K562 (cell line): ENCODE measurements around the gene FKBP1B. TPM values are rescaled to one million over a fixed set of nuclear protein-coding genes. Genes with fewer than 3 reads are reported as not detected.
A peak's percentile ranks its signal among the peaks of the same experiment; 100 is the strongest.

Experiments
- ATAC-seq: fragments of 200-7000 bp; cut with Tn5 transposase; 3 replicates; pipeline ENCODE4 v1.9.1; 2020; ENCODE audit warnings: moderate library complexity
- BruUV-seq: library from RNA; stranded (reverse); fragments of 400-500 nt; replicated peaks from 2 replicates; lab custom pipeline; 2021; lab: Mats Ljungman, UMichigan
- CTCF ChIA-PET: fragments of 300-600 bp; formaldehyde crosslinking; extraction: SDS; loops from one replicate; lab custom pipeline; 2021; ENCODE audit warnings: low intra/inter-chr PET ratio; lab: Yijun Ruan, JAX
- POLR2A ChIA-PET: fragments of 300-600, 350-650 bp; sonication (Branson Sonifier 250); formaldehyde crosslinking; extraction: SDS; loops from one replicate; lab custom pipeline; 2021; ENCODE audit warnings: antibody characterized with exemption, inconsistent platforms; lab: Yijun Ruan, JAX
- DNase-seq, 4 experiments: peaks; one replicate each; pipeline versions ENCODE4 v3.0.0 to v3.0.0-alpha.2; 2011 to 2018; ENCODE audit warnings: low spot score in 3 of 4, mixed read lengths in 3 of 4; ENCODE audit errors: extremely low read depth in 1 of 4
- FAIRE-seq: peaks from 2 replicates; lab custom pipeline; 2011; peaks lifted over from hg19 to GRCh38; lab: Jason Lieb, UNC
- H2AFZ ChIP-seq: 2 replicates; pipeline ENCODE4 v1.6.0; 2011; ENCODE audit warnings: low read depth, low read length, control low read depth, inconsistent platforms
- H3K27ac ChIP-seq: fragments of 200-600 bp; 3 replicates; pipeline ENCODE4 v1.8.0; 2011; ENCODE audit warnings: low read depth, mild to moderate bottlenecking, control low read depth, inconsistent platforms, low read length, moderate library complexity, mixed read lengths; ENCODE audit errors: extremely low read depth
- H3K27me3 ChIP-seq, 2 experiments: fragments of 300-600 bp in 1 of 2; 2 replicates in 1 of 2; 3 replicates in 1 of 2; pipeline versions ENCODE4 v1.6.0 to v1.8.0; 2011; ENCODE audit warnings: inconsistent platforms in 2 of 2, low read length in 2 of 2, mild to moderate bottlenecking in 1 of 2, mixed read lengths in 1 of 2, moderate library complexity in 1 of 2; ENCODE audit not compliant: control insufficient read depth in 2 of 2, insufficient read depth in 2 of 2
- H3K36me3 ChIP-seq: fragments of 300-600 bp; 3 replicates; pipeline ENCODE4 v1.8.0; 2011; ENCODE audit warnings: mild to moderate bottlenecking, low read length, inconsistent platforms; ENCODE audit not compliant: control insufficient read depth, insufficient read depth
- H3K4me1 ChIP-seq, 2 experiments: fragments of 200-600 bp in 1 of 2; replicated peaks in 1 of 2; 2 replicates in 1 of 2; 3 replicates in 1 of 2; pipeline versions ENCODE4 v1.5.1 to v1.8.0; 2011; ENCODE audit warnings: inconsistent platforms in 2 of 2, low read length in 2 of 2, mild to moderate bottlenecking in 1 of 2, mixed read lengths in 1 of 2, moderate library complexity in 1 of 2; ENCODE audit not compliant: control insufficient read depth in 2 of 2, insufficient read depth in 2 of 2
- H3K4me2 ChIP-seq: 2 replicates; pipeline ENCODE4 v1.6.1; 2011; ENCODE audit warnings: low read length, control low read depth, inconsistent platforms, mixed read lengths; ENCODE audit not compliant: insufficient read depth
- H3K4me3 ChIP-seq: fragments of 200-600 bp; sonication (generic), shearing (Covaris generic); 2 replicates; pipeline ENCODE4 v1.5.1; 2016; ENCODE audit warnings: control low read depth, inconsistent platforms
- H3K79me2 ChIP-seq: fragments of 200-600 bp; 3 replicates; pipeline ENCODE4 v1.8.0; 2011; ENCODE audit warnings: low read length, inconsistent platforms; ENCODE audit not compliant: control insufficient read depth, insufficient read depth
- H3K9ac ChIP-seq, 2 experiments: 2 replicates each; pipeline versions ENCODE4 v1.6.0 to v1.6.1; 2011; ENCODE audit warnings: low read depth in 2 of 2, low read length in 2 of 2, control low read depth in 1 of 2, inconsistent platforms in 1 of 2, mild to moderate bottlenecking in 1 of 2, mixed read lengths in 1 of 2; ENCODE audit not compliant: insufficient read depth in 1 of 2
- H3K9me1 ChIP-seq: one replicate; pipeline ENCODE4 v1.6.0; 2011; ENCODE audit warnings: inconsistent platforms, mild to moderate bottlenecking, low read length, moderate library complexity; ENCODE audit not compliant: control insufficient read depth, insufficient read depth
- H3K9me3 ChIP-seq: replicated peaks from 2 replicates; pipeline ENCODE4 v1.5.1; 2011; ENCODE audit warnings: low read depth, low read length, inconsistent platforms; ENCODE audit not compliant: control insufficient read depth, insufficient read depth
- H4K20me1 ChIP-seq: replicated peaks from 2 replicates; pipeline ENCODE4 v1.6.1; 2011; ENCODE audit warnings: low read length, inconsistent platforms, mixed read lengths; ENCODE audit not compliant: control insufficient read depth, insufficient read depth
- CCAR2 ChIP-seq: fragments of 200-400 bp; formaldehyde crosslinking; IDR thresholded peaks from 2 replicates; pipeline ENCODE4 v1.6.1; 2017; ENCODE audit warnings: mild to moderate bottlenecking, low read depth, low read length
- FOXK2 ChIP-seq, 2 experiments: fragments of 450-650 bp; IDR thresholded peaks in 1 of 2; conservative IDR thresholded peaks in 1 of 2; 2 replicates each; pipeline ENCODE4 v1.6.1; 2016; ENCODE audit warnings: low read depth in 2 of 2, mild to moderate bottlenecking in 1 of 2
- HIVEP1 ChIP-seq: fragments of 250-450 bp; sonication (Bioruptor Pico); IDR thresholded peaks from 2 replicates; pipeline ENCODE4 v1.4.0; 2020; ENCODE audit warnings: mild to moderate bottlenecking
- NR1H2 ChIP-seq: sonication (generic); formaldehyde crosslinking; IDR thresholded peaks from 2 replicates; pipeline ENCODE4 v1.4.0; 2020; ENCODE audit warnings: mild to moderate bottlenecking, missing genetic modification reagents
- NRF1 ChIP-seq, 2 experiments: fragments of 450-650 bp; IDR thresholded peaks in 1 of 2; conservative IDR thresholded peaks in 1 of 2; 2 replicates each; pipeline ENCODE4 v1.6.1; 2014; ENCODE audit warnings: mild to moderate bottlenecking in 2 of 2
- POLR2A ChIP-seq: fragments of 450-650 bp; conservative IDR thresholded peaks from 2 replicates; pipeline ENCODE4 v1.6.1; 2016
- RBFOX2 ChIP-seq: fragments of 200-400 bp; formaldehyde crosslinking; IDR thresholded peaks from 2 replicates; pipeline ENCODE4 v1.6.1; 2017; ENCODE audit warnings: low read depth, mild to moderate bottlenecking, low read length, moderate library complexity
- in situ Hi-C: fragments of 300-500 bp; cut with MboI; formaldehyde crosslinking; loops from 4 replicates; pipeline ENCODE4 v1.15.0; 2018; ENCODE audit warnings: inconsistent platforms, mixed read lengths
- intact Hi-C: fragments of 100-400 bp; cut with micrococcal nuclease; formaldehyde crosslinking; loops from 2 replicates; pipeline ENCODE4 v1.14.2; 2022
- polyA plus RNA-seq, 8 experiments: library from polyadenylated mRNA; depleted of rRNA in 4 of 8; stranded (reverse) in 5 of 8; unstranded in 3 of 8; fragments of >200 nt; fragmentation: Nextera tagmentation in 2 of 8; fragmentation: Illumina TruSeq in 1 of 8; extraction: Ambion mirVana in 2 of 8; extraction: Trizol in 1 of 8; gene quantifications; 2 replicates each; pipeline versions ENCODE4 v1.2.1 to v1.2.3, GENCODE V29; 2011 to 2014; ENCODE audit warnings: inconsistent platforms in 1 of 8, missing spikeins in 1 of 8
- total RNA-seq, 7 experiments: library from RNA; depleted of rRNA in 6 of 7; stranded (reverse); fragments of >200 nt in 6 of 7; fragmentation: Illumina TruSeq in 2 of 7; extraction: Trizol in 2 of 7; gene quantifications; 2 replicates each; pipeline versions ENCODE4 v1.2.1 to v1.2.3, GENCODE V29; 2011 to 2021; ENCODE audit warnings: low replicate concordance in 1 of 7
- TF ChIP-seq, protein P1 (sequence below): fragments of 200-800 bp; sonication (Bioruptor generic); IDR thresholded peaks from 2 replicates; pipeline ENCODE4 v1.6.1; 2017; ENCODE audit warnings: missing genetic modification characterization, missing compliant biosample characterization
- TF ChIP-seq, protein P2 (sequence below), 3 experiments: fragments of 200-800 bp in 1 of 3; fragments of 250-450 bp in 1 of 3; fragments of 450-650 bp in 1 of 3; sonication (Bioruptor Pico) in 1 of 3; sonication (Bioruptor generic) in 1 of 3; formaldehyde crosslinking in 1 of 3; IDR thresholded peaks; 2 replicates each; pipeline versions ENCODE4 v1.6.1 to v1.8.0; 2016 to 2022; ENCODE audit warnings: mild to moderate bottlenecking in 2 of 3, missing genetic modification characterization in 2 of 3, missing compliant biosample characterization in 1 of 3, moderate library complexity in 1 of 3

The FKBP1B gene
- total and polyA plus RNA-seq, 9 of the 15 experiments (the other 6 are each of a cell fraction or from before 2014, with no cell fraction given), result 0.58 to 9.4 (median 1.6) TPM

DNA sequence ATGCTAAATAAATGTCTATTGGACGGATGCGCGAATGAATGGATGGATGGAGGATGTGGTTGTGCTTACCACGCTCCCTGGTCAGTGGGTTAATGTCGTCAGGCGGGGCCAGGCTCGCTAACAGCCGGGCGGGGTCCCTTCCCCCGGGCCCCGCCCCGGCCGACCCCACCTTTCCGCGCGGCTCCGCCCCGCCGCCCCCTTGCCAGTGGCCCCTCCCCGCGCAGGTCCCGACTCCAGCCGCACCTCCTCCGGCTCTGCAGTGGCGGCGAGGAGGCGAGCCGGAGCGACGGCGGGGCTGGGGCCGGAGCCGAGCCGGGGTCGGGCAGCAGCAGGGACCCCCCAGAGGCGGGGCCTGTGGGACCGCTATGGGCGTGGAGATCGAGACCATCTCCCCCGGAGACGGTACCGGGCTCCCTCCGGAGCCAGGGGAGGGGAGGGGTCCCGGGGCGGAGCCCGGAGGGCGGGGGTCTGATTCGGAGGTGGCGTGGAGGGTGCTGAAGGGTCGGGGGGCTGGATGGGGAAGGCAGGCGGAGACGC lies at the start of gene FKBP1B (continued):
- TF ChIP-seq, protein P1, sequence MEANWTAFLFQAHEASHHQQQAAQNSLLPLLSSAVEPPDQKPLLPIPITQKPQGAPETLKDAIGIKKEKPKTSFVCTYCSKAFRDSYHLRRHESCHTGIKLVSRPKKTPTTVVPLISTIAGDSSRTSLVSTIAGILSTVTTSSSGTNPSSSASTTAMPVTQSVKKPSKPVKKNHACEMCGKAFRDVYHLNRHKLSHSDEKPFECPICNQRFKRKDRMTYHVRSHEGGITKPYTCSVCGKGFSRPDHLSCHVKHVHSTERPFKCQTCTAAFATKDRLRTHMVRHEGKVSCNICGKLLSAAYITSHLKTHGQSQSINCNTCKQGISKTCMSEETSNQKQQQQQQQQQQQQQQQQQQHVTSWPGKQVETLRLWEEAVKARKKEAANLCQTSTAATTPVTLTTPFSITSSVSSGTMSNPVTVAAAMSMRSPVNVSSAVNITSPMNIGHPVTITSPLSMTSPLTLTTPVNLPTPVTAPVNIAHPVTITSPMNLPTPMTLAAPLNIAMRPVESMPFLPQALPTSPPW (CRISPR knock-in tag), result peak; percentile 61
- TF ChIP-seq NRF1 (conservative IDR thresholded peaks at IDR 0.05 in 1 of 2, IDR thresholded peaks at IDR 0.05 in 1 of 2) (peak; percentile 55 to 57; a peak in 2 of 4 replicates), HIVEP1 (CRISPR knock-in tag) (no peak), POLR2A (0 out of 2 replicates have a peak, but pooled peaks have one; percentile 41), RBFOX2 (peak; percentile 39)

DNA sequence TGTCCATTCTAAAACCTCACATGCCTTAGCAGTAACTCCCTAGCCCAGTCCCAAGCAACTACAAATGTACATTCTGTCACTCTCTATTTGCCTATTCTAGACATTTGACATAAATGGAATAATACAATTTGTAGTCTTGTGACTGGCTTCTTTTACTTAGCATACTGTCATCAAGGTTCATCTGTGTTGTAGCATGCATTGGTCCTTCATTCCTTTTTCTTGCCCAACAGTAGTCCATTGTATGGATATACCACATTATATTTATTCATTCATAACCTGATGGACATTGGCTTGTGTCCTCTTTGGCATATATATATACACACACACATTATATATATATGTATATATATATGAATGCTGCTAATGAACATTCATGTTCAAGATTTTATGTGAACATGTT lies 41.8 kb upstream of the FKBP1B start:
- Histone ChIP-seq H3K4me1 (peaks cover 25 to 37% of the 10 kb centered on the region in 2 experiments), H3K36me3 (peaks cover 6% of the 10 kb centered on the region; the same call in 1 of the 3 replicates), H4K20me1 (no peaks in the 10 kb centered on the region), H3K79me2 (peaks cover 33% of the 10 kb centered on the region), H2AFZ (peak overlapping the region; percentile 60), H3K9me3 (no peaks in the 10 kb centered on the region), H3K9ac (no peak overlapping the region), H3K4me2 (no peak overlapping the region), H3K9me1 (no peaks in the 10 kb centered on the region), H3K4me3 (no peak overlapping the region), H3K27me3 (no peaks in the 10 kb centered on the region), H3K27ac (no peak overlapping the region)
- FAIRE-seq (no peak), ATAC-seq (no peak), DNase-seq (no peak)
- no TSS peak for BruUV-seq
- no peak for TF ChIP-seq NR1H2
- TF ChIP-seq, protein P2, sequence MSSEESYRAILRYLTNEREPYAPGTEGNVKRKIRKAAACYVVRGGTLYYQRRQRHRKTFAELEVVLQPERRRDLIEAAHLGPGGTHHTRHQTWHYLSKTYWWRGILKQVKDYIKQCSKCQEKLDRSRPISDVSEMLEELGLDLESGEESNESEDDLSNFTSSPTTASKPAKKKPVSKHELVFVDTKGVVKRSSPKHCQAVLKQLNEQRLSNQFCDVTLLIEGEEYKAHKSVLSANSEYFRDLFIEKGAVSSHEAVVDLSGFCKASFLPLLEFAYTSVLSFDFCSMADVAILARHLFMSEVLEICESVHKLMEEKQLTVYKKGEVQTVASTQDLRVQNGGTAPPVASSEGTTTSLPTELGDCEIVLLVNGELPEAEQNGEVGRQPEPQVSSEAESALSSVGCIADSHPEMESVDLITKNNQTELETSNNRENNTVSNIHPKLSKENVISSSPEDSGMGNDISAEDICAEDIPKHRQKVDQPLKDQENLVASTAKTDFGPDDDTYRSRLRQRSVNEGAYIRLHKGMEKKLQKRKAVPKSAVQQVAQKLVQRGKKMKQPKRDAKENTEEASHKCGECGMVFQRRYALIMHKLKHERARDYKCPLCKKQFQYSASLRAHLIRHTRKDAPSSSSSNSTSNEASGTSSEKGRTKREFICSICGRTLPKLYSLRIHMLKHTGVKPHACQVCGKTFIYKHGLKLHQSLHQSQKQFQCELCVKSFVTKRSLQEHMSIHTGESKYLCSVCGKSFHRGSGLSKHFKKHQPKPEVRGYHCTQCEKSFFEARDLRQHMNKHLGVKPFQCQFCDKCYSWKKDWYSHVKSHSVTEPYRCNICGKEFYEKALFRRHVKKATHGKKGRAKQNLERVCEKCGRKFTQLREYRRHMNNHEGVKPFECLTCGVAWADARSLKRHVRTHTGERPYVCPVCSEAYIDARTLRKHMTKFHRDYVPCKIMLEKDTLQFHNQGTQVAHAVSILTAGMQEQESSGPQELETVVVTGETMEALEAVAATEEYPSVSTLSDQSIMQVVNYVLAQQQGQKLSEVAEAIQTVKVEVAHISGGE (CRISPR knock-in tag; IDR thresholded peaks at IDR 0.05), result 0 out of 6 replicates have a peak, but pooled peaks of 1 of the 3 experiments have one; percentile 5
- 0 out of 4 replicates have a peak, but pooled peaks of 1 of the 2 experiments have one; percentile 9 for TF ChIP-seq FOXK2 (conservative IDR thresholded peaks at IDR 0.05 in 1 of 2, IDR thresholded peaks at IDR 0.05 in 1 of 2; ENCODE audit: low read depth in 2 of 2)
- no peak for TF ChIP-seq CCAR2
- CTCF ChIA-PET, result no interaction called here
- intact Hi-C loops, result no loop called here
- POLR2A ChIA-PET, result interaction anchor here (0.6 to 1.2 kb wide), 4 partner anchors 26 to 342 kb away, joined by 3 read pairs; no protein-coding TSS in a partner anchor
- in situ Hi-C loops, result no loop called here
